C4-2B (cell line): Measurements from ENCODE around the gene APH1A.

Experiments used
- H3K27ac ChIP-seq: fragments of 450-650 bp; 2 replicates; pipeline ENCODE4 v1.5.1; 2017
- ZFX ChIP-seq: fragments of 450-650 bp; IDR thresholded peaks from 2 replicates; pipeline ENCODE4 v1.6.1; 2017
- TF ChIP-seq, protein P1 (sequence below): fragments of 450-650 bp; conservative IDR thresholded peaks from 2 replicates; pipeline ENCODE4 v1.5.1; 2017; ENCODE audit warnings: mild to moderate bottlenecking

Gene APH1A

DNA sequence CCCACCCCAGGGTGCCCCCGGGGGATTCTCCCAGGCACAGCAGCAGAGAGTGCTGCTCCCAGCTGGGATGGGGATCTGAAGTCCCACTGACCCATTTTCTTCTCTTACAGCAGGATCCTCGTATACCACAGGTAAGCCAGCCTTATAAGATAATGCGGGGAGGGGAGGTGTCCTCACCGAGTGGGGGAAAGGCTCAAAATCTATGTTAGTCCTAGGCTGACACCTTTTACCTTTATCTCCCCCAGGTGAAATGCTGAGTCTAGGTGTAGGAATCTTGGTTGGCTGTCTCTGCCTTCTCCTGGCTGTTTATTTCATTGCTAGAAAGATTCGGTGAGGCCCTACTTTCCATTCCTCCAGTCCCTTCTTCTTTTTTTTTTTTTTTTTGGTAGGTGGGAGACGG lies 5.3 kb downstream of the APH1A start:
- TF ChIP-seq, protein P1, sequence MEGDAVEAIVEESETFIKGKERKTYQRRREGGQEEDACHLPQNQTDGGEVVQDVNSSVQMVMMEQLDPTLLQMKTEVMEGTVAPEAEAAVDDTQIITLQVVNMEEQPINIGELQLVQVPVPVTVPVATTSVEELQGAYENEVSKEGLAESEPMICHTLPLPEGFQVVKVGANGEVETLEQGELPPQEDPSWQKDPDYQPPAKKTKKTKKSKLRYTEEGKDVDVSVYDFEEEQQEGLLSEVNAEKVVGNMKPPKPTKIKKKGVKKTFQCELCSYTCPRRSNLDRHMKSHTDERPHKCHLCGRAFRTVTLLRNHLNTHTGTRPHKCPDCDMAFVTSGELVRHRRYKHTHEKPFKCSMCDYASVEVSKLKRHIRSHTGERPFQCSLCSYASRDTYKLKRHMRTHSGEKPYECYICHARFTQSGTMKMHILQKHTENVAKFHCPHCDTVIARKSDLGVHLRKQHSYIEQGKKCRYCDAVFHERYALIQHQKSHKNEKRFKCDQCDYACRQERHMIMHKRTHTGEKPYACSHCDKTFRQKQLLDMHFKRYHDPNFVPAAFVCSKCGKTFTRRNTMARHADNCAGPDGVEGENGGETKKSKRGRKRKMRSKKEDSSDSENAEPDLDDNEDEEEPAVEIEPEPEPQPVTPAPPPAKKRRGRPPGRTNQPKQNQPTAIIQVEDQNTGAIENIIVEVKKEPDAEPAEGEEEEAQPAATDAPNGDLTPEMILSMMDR: no peak
- TF ChIP-seq ZFX: no peak
- no peak overlapping the region for H3K27ac ChIP-seq

GRCh38 chr1:150262388-150263320 lies 6.2 kb downstream of the APH1A start:
- TF ChIP-seq, protein P1: no peak
- TF ChIP-seq ZFX: no peak
- H3K27ac ChIP-seq: no peak overlapping the region

DNA sequence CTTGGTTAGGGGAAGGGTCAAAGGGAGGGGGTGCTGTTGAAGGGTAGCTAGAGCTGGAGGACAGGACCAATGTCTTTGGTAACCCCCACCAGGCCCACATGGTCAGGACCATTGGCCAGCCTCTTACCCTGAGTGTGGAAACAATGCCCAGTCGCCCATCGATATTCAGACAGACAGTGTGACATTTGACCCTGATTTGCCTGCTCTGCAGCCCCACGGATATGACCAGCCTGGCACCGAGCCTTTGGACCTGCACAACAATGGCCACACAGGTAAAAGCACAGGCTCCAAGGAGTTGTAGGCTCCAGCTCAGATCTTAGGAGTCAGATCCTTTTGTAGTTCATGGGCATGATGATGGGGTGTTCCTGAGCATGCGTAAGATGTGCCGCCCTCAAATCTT lies 7.4 kb downstream of the APH1A start:
- H3K27ac ChIP-seq: no peak overlapping the region
- TF ChIP-seq ZFX: no peak
- TF ChIP-seq, protein P1: no peak

- peak overlapping the region; percentile 17 for H3K27ac ChIP-seq
- TF ChIP-seq, protein P1: no peak
- TF ChIP-seq ZFX: no peak
These were observed 8.8 kb downstream of the APH1A start for GRCh38 chr1:150259758-150260669.

DNA sequence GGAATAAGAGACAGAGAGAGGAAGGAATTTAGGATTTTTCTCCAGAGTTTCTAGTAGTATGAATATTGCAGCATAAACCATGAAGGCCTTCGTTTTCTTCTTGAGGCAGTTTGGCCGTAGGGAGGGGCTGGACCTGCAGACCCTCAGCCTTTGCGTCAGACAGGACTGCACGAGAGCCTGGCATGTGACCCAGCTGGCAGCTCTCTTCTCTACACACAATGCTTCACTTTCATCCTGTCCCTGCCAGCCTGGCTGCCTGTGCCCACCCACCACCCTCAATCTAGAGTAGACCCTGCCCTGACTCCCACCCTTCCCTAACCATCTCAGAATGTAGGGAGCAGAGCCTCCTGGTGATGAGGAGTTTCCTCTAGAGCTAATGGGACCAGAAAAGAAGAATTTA lies 9.6 kb downstream of the APH1A start:
- TF ChIP-seq, protein P1: no peak
- TF ChIP-seq ZFX: no peak

DNA sequence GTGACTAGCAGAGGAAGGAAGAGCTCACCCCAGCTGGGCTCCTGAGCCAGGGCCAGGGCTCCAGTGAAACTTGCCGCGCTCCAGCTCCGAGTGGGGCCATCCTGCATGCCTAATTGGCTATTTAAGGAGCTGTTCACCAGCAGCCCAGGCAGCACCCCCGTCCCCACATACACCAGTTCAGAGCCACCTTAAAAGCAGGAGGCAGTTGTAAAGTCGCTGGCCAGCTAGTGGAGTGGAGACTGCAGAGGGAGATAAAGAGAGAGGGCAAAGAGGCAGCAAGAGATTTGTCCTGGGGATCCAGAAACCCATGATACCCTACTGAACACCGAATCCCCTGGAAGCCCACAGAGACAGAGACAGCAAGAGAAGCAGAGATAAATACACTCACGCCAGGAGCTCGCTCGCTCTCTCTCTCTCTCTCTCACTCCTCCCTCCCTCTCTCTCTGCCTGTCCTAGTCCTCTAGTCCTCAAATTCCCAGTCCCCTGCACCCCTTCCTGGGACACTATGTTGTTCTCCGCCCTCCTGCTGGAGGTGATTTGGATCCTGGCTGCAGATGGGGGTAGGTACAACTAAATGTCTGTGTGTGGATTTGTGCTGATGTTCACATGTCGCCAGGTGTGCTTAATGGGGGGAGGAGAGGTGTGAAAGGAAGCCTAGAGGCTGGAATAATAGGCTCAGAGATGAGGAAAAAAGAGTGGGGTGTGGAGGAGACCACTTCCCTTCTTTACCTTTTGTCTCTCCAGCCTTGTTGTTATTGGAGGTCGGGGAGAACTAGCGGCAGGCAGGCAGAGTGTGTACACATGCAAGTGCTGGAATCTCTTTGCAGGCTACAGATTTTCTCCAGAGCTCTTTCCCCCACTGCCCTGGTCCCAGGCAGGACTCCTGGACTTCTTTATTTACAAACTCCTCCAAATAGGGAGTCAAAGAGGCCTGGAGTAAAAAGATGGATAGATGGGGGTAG lies 10.9 kb downstream of the APH1A start, which contains the start of gene CA14:
CA14 (plus strand) TSS at position 151 of the 962 bp plus-strand sequence; CDS start at position 506, 355 bp downstream.
- TF ChIP-seq ZFX: no peak
- TF ChIP-seq, protein P1: no peak
- no peak within 1 kb of the TSS for H3K27ac ChIP-seq

More for the DNA sequence above, 9.6 kb downstream of the APH1A start:
- peak overlapping the region; percentile 17; the same call in 1 of the 2 replicates for H3K27ac ChIP-seq
